Kasumi-1 (cell line): ENCODE data around the gene SETDB2.
"Not testable (repeated sequence)": the region's sequence is repeated elsewhere in the genome, so short reads cannot be mapped to it uniquely, and the experiment has no call there.

Source experiments
- DNase-seq, 2 experiments: peaks; one replicate each; lab custom pipeline; 2025; lab: John Stamatoyannopoulos, UW

SETDB2 gene

GRCh38 chr13:49464621-49465325 is 20.7 kb downstream of the SETDB2 start:
- no peak for DNase-seq

- no peak for DNase-seq
Observed at GRCh38 chr13:49466292-49466838, 22.3 kb downstream of the SETDB2 start.

GRCh38 chr13:49472186-49472585 is 28.1 kb downstream of the SETDB2 start:
- no peak for DNase-seq

DNA sequence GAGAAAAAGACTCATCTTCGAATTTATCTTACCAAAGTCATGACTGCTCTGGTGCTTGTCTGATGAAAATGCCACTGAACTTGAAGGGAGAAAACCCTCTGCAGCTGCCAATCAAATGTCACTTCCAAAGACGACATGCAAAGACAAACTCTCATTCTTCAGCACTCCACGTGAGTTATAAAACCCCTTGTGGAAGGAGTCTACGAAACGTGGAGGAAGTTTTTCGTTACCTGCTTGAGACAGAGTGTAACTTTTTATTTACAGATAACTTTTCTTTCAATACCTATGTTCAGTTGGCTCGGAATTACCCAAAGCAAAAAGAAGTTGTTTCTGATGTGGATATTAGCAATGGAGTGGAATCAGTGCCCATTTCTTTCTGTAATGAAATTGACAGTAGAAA is 32.5 kb downstream of the SETDB2 start:
- DNase-seq: no peak

GRCh38 chr13:49481788-49482187 is 37.7 kb downstream of the SETDB2 start:
- DNase-seq: no peak

DNA sequence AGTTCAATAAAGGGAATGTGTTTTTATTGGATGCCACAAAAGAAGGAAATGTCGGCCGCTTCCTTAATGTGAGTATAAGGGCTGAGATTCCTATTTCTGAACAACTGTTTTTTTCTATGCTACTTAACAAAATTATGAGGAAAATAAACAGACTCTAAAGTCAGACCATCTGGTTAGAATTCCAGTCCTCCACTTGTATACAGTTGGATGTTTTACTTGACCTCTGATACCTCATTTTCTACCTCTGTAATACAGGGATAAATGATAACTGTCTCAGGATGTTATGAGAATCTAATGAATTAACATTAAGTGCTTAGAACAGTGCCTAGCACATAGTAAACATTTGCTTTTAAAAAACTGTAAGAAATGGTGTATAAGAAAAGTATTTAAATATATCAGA is 44.5 kb downstream of the SETDB2 start:
- no peak for DNase-seq

DNA sequence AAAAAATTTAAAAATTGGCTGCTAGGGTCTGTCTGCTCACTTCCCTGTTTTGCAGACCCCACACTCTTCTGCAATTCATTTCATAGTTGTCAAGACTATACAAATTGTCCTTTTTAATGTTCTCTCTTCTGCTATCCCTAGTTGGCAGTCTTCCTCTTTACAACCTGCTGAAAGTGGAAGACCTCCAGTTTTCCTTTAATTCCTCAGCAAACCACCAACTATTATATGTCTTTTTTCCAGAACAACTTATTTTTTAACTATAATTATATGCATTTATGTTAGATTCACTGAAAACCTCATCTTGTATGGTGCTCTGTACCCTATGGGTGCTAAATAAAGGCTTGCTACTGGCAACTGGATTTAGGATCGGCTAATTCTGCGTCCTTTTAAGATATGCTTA is 50.6 kb downstream of the SETDB2 start:
- DNase-seq: peak; percentile 31 to 58

DNA sequence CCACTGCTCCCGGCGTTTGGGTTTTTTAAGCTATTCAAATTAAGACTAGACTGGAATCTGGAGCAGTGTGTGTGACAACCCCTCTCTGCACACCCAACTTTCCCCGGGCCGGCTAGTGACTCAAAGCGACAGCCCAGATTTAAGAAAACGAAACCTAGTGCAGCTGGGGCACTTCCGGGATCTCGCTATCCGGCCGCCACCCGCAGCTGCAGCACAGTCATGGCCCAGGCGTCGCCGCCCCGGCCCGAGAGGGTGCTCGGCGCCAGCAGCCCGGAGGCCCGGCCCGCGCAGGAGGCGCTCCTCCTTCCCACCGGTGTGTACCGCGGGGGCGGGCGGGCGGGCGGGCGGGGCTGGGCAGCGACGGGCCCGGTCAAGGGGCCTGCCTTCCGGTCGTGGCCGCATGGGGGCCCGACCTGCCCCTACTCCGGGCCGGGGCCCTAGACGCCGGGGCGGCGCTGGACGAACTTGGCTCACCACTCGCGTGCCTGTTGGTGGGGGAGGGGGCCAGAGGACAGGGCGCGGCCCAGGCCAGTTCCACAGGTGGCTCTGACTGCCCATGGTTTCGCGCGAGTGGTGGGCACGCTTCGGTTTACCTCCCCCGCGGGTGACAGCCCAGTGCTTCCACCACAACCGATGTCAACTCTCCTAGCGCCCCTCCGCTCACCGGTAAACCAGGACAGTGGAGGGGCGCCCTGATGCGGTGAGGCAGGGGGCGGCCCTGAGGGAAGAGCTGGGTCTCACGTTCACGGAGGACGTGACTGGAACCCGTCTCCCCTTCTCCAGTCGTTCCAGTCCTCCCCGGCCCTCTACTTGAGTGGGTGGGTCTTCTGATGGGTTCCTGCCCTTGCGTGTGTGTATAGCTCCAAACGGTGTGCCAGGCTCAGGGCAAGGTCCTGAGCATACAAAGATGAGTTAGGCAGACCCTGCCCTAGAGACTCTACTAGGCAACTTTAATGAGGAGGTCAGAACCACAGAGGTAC is 52.0 kb downstream of the SETDB2 start, which contains the start of gene PHF11:
TSS of gene PHF11 (plus strand) at position 171 of the 980 bp plus-strand sequence. CDS start at position 220, 49 bp downstream.
- DNase-seq: peak; percentile 58 to 73

DNA sequence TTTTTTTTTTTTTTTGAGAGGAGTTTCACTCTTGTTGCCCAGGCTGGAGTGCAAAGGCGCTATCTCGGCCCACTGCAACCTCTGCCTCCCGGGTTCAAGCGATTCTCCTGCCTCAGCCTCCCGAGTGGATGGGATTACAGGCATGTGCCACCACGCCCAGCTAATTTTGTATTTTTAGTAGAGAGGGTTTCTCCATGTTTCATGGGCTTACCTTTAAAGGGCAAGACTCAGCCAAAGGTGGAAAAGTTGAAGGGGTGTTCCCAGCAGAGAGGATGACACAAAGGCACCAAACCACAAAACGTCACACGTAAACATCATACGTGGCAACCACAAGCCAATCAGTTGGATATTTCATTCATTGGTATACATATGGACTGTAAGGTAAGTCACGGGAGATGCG is 52.8 kb downstream of the SETDB2 start:
- DNase-seq: not testable (repeated sequence)

DNA sequence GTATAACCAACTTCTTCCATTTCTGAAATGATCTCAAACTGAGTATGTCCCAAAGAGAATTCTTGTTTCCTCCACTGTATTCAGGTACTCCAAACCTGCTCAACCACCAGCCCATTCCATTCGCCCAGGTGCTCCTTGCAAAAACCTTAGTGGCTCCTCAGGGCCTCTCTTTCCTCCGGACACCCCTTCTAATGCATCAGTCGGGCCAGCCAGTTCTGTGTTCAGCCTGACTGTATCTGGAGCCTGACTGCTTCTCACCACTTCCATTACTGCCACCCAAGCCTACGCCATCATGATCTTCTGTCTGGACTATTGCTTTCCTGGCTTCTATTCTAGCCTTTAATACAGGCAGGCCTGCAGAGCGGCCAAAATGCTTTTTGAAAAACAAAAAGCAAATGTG is 53.2 kb downstream of the SETDB2 start:
- no peak for DNase-seq

DNA sequence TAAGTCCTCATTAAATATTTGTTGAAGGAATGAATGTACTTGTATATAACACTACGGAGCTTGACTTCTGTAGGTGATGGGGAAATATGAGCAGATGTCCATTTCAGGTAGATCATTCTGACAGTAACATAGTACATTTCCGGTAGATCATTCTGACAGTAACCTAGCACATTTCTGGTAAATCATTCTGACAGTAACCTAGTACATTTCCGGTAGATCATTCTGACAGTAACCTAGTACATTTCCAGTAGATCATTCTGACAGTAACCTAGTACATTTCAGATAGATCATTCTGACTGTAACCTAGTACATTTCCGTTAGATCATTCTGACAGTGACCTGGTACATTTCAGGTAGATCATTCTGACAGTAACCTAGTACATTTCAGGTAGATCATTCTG is 54.1 kb downstream of the SETDB2 start:
- no peak for DNase-seq

- no peak for DNase-seq
Observed at GRCh38 chr13:49499889-49500660, 56.0 kb downstream of the SETDB2 start.

DNA sequence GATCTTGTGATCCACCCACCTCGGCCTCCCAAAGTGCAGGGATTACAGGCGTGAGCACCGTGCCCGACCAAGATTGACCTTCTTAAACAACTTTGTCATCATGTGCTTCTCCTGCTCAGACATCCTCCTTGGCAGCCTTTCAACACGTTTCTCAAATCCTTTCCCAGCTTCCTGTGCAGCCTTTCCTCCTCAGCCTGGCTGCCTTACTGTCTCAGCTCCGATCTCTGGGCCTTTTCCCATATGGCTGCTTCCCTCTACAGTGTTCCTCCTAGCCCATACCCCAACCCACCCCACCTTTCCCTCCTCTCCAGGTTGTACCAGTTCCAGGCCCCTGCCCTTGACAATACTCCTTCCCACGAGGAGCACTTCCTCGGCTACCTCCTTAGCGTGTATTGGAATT is 58.9 kb downstream of the SETDB2 start:
- DNase-seq: peak; percentile 57

- DNase-seq: no peak
Observed at GRCh38 chr13:49503951-49504350, 59.9 kb downstream of the SETDB2 start.

GRCh38 chr13:49512578-49512977 is 68.5 kb downstream of the SETDB2 start:
- DNase-seq: no peak

- DNase-seq: no peak
Observed at GRCh38 chr13:49516467-49516866, 72.4 kb downstream of the SETDB2 start.

GRCh38 chr13:49517461-49517860 is 73.4 kb downstream of the SETDB2 start:
- no peak for DNase-seq

GRCh38 chr13:49521224-49521623 is 77.2 kb downstream of the SETDB2 start:
- no peak for DNase-seq

GRCh38 chr13:49524740-49525501 is 80.8 kb downstream of the SETDB2 start:
- DNase-seq: no peak

DNA sequence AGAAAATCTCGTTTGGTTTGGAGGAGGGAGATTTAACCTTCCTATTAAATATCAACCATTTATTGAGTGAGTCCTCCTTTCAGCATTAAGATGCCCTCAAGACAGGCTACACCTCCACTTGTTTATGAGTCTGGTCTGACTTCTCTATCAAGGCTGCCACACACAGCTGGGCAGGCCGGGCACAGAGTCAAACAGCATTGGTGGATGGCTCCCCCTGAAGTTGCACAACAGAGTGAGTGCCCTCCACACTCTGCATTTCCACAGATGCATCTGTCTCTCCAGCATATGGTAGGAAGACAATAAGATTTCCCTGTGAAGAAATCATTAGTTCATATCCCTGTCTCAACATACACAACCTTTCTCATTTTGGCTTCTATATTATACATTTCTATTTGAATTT is 83.0 kb downstream of the SETDB2 start:
- DNase-seq: no peak

GRCh38 chr13:49528161-49528560 is 84.1 kb downstream of the SETDB2 start:
- no peak for DNase-seq
